Activated CD8-positive, alpha-beta memory T cell treated with anti-CD3 and anti-CD28 coated beads, Interleukin-2, amount 50 U/mL, for 1 hour (primary cell): ENCODE results near the gene SDK1.

Experiments
- DNase-seq: peaks from one replicate; pipeline ENCODE4 v3.0.0-alpha.2; 2020; ENCODE audit errors: extremely low read depth

SDK1 gene

GRCh38 chr7:3404501-3404900 is 103.4 kb downstream of the SDK1 start:
- DNase-seq, result no peak

GRCh38 chr7:3408814-3409595 is 108.0 kb downstream of the SDK1 start:
- DNase-seq, result no peak

- no peak for DNase-seq
Observed at GRCh38 chr7:3412871-3413270, 111.8 kb downstream of the SDK1 start.

- DNase-seq, result no peak
Observed at GRCh38 chr7:3415861-3416312, 114.8 kb downstream of the SDK1 start.

GRCh38 chr7:3416453-3416852 is 115.4 kb downstream of the SDK1 start:
- DNase-seq, result no peak

- no peak for DNase-seq
Observed at GRCh38 chr7:3425087-3425486, 124.0 kb downstream of the SDK1 start.

GRCh38 chr7:3426064-3426463 is 125.0 kb downstream of the SDK1 start:
- DNase-seq, result no peak

GRCh38 chr7:3427957-3428356 is 126.9 kb downstream of the SDK1 start:
- no peak for DNase-seq

- no peak for DNase-seq
Observed at GRCh38 chr7:3429981-3430380, 128.9 kb downstream of the SDK1 start.

- DNase-seq, result no peak
Observed at GRCh38 chr7:3430588-3430987, 129.5 kb downstream of the SDK1 start.

GRCh38 chr7:3431306-3431705 is 130.3 kb downstream of the SDK1 start:
- no peak for DNase-seq

GRCh38 chr7:3432911-3433310 is 131.9 kb downstream of the SDK1 start:
- DNase-seq, result no peak

- DNase-seq, result no peak
Observed at GRCh38 chr7:3434611-3435010, 133.6 kb downstream of the SDK1 start.

GRCh38 chr7:3436112-3436511 is 135.1 kb downstream of the SDK1 start:
- DNase-seq, result no peak

- DNase-seq, result no peak
Observed at GRCh38 chr7:3436746-3437145, 135.7 kb downstream of the SDK1 start.

- DNase-seq, result no peak
Observed at GRCh38 chr7:3437467-3437866, 136.4 kb downstream of the SDK1 start.

GRCh38 chr7:3438352-3438751 is 137.3 kb downstream of the SDK1 start:
- no peak for DNase-seq

- no peak for DNase-seq
Observed at GRCh38 chr7:3439333-3440030, 138.4 kb downstream of the SDK1 start.

- DNase-seq, result no peak
Observed at GRCh38 chr7:3440509-3440908, 139.5 kb downstream of the SDK1 start.

- DNase-seq, result no peak
Observed at GRCh38 chr7:3443716-3444115, 142.7 kb downstream of the SDK1 start.

- DNase-seq, result no peak
Observed at GRCh38 chr7:3446786-3447185, 145.7 kb downstream of the SDK1 start.

- no peak for DNase-seq
Observed at GRCh38 chr7:3451701-3452100, 150.6 kb downstream of the SDK1 start.

GRCh38 chr7:3453398-3453797 is 152.3 kb downstream of the SDK1 start:
- no peak for DNase-seq
